ENCODE results near the gene PRMT7. TPM values are rescaled to one million over a fixed set of nuclear protein-coding genes. Genes with fewer than 3 reads are reported as not detected.
"Not testable (repeated sequence)": the region's sequence is repeated elsewhere in the genome, so short reads cannot be mapped to it uniquely, and the experiment has no call there.

Gene PRMT7
- total and polyA plus RNA-seq, 8 donors: 11.6 to 47.9 (median 17.9) TPM

DNA sequence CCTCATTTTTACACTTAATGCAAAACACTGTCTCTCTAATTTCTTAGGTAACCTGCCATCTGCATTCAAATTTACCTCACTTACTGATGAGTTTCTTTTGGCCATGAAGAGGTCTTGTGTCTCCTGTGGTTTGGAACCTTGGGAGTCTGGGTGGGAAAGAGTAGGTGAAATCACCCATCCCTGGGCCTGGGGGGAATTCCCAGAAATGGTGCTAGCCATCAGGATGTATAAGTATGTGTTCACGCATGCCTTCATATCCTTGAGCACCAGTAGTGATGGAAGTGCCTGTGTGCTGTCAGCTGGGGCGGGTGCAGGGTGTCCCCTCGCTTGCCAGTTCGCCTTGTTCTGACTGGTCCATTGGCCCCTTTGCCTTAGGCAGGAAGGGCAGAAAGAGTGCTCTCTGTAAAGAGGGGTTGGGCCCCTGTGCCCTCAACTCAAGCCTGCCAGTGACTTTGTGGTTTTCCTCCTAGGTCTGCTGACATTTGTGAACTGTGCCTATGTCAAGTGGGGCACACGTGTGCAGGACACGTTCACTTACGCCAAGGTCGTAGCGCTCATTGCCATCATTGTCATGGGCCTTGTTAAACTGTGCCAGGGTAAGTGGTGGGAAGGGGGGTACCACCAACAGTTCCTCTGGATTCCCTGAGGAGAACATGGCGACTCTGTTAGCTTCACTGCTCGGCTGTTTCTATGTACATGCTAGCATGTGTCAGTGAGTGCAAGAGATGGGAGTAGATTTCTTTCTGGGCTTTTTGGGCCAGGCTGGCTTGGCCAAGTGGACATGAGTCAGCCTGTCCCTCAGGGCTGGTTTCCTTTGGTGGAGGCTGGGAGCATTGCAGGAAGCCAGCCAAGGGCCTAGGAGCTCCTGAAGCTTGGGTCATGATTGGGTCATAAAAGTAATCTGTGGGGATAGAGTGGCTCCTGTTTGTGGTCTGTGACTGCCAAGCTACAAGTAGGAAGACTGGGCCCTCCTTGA lies 23.3 kb upstream of the PRMT7 start:
- H3K9me3 ChIP-seq: no peaks in the 10 kb centered on the region
- WGBS, 2 donors: 88 to 94% methylated on average over 11 of the region's 11 CpGs
- intact Hi-C loops (cut with DNase I): loop anchor here in 1 of 3 donors (5.0 kb wide), 1 partner anchor 50 kb away; the partner anchor contains the start of gene ESRP2
- ATAC-seq: peak in 3 of 4 donors; percentile 13 to 62 (median 61)
- TF ChIP-seq, protein P1, sequence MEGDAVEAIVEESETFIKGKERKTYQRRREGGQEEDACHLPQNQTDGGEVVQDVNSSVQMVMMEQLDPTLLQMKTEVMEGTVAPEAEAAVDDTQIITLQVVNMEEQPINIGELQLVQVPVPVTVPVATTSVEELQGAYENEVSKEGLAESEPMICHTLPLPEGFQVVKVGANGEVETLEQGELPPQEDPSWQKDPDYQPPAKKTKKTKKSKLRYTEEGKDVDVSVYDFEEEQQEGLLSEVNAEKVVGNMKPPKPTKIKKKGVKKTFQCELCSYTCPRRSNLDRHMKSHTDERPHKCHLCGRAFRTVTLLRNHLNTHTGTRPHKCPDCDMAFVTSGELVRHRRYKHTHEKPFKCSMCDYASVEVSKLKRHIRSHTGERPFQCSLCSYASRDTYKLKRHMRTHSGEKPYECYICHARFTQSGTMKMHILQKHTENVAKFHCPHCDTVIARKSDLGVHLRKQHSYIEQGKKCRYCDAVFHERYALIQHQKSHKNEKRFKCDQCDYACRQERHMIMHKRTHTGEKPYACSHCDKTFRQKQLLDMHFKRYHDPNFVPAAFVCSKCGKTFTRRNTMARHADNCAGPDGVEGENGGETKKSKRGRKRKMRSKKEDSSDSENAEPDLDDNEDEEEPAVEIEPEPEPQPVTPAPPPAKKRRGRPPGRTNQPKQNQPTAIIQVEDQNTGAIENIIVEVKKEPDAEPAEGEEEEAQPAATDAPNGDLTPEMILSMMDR (IDR thresholded peaks at IDR 0.05): no peak
- no peaks in the 10 kb centered on the region for H3K27me3 ChIP-seq
- H3K36me3 ChIP-seq: no peaks in the 10 kb centered on the region
- FAIRE-seq: no peak
- no peak overlapping the region for H3K4me3 ChIP-seq
- H3K27ac ChIP-seq: no peak overlapping the region
- no peaks in the 10 kb centered on the region for H3K4me1 ChIP-seq
- peak in 1 of 6 donors; percentile 27 for DNase-seq

DNA sequence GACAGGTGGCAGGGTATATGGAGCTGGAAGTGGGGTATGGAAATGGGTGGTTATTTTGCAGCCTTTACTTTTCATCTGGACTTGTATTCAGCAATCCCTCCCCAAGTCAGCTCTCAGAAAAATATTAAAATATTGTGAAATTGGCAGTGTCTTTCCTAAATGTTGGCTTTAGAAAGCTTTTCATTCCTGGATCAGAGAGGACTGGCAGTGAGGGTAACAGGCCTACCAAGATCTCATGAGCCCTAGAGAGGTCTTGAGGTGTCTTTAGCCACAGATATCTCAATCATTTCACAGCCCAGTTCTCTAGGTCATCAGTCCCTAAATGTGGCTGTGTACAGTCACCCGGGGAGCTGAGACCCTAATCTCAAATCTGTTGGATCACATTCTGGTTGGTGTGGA lies 22.6 kb upstream of the PRMT7 start:
- no peaks in the 10 kb centered on the region for H3K4me1 ChIP-seq
- H3K27me3 ChIP-seq: no peaks in the 10 kb centered on the region
- no peak for FAIRE-seq
- 64 to 88% methylated on average over 1 of the region's 1 CpG for WGBS, 2 donors
- ATAC-seq: no peak
- H3K9me3 ChIP-seq: no peaks in the 10 kb centered on the region
- DNase-seq: no peak
- no peak overlapping the region for H3K4me3 ChIP-seq
- no peaks in the 10 kb centered on the region for H3K36me3 ChIP-seq
- no peak overlapping the region for H3K27ac ChIP-seq
- TF ChIP-seq, protein P1 (IDR thresholded peaks at IDR 0.05): no peak
- intact Hi-C loops (cut with DNase I): loop anchor here in 1 of 3 donors (5.0 kb wide), 1 partner anchor 51 kb away; the partner anchor contains the start of gene ESRP2

DNA sequence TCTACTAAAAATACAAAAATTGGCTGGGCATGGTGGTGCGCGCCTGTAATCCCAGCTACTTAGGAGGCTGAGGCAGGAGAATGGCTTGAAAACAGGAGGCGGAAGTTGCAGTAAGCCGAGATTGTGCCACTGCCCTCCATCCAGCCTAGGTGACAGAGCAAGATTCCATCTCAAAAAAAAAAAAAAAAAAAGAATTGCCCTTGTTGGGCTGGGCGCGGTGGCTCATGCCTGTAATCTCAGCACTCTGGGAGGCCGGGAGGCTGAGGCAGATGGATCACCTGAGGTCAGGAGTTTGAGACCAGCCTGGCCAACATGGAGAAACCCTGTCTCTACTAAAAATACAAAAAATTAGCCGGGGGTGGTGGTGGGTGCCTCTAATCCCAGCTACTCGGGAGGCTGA lies 22.0 kb upstream of the PRMT7 start:
- FAIRE-seq: not testable (repeated sequence)

DNA sequence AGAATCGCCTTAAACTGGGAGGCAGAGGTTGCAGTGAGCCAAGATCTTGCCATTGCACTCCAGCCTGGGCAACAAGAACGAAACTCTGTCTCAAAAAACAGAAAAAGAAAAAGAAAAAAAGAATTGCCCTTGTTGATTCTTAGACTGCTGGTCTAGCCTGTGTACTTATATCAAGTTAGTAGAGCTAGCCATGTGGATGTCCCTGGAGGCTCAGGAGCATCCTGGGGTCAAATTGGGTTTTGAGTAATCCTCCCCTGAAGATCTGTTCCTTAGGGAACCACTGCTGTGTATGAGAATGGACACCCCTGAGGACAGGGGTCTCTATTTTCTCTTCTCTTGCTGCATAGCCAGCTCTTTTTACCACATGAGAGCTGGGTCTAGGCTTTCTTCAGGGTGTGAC lies 21.6 kb upstream of the PRMT7 start:
- no peak overlapping the region for H3K27ac ChIP-seq
- FAIRE-seq (no peak), DNase-seq (no peak), ATAC-seq (no peak)
- intact Hi-C loops (cut with DNase I): loop anchor here in 1 of 3 donors (5.0 kb wide), 1 partner anchor 52 kb away; the partner anchor contains the start of gene ESRP2
- H3K36me3 ChIP-seq: no peaks in the 10 kb centered on the region
- TF ChIP-seq, protein P1 (IDR thresholded peaks at IDR 0.05): no peak
- no peaks in the 10 kb centered on the region for H3K9me3 ChIP-seq
- H3K4me3 ChIP-seq: no peak overlapping the region
- H3K4me1 ChIP-seq: no peaks in the 10 kb centered on the region
- no peaks in the 10 kb centered on the region for H3K27me3 ChIP-seq
- WGBS, 2 donors: 85 to 93% methylated on average over 2 of the region's 2 CpGs

More for the DNA sequence above, 22.0 kb upstream of the PRMT7 start:
- not testable (repeated sequence) for H3K4me1 ChIP-seq, H3K9me3 ChIP-seq, H3K27ac ChIP-seq, H3K36me3 ChIP-seq, H3K4me3 ChIP-seq, ATAC-seq, H3K27me3 ChIP-seq, DNase-seq
- intact Hi-C loops (cut with DNase I): loop anchor here in 1 of 3 donors (5.0 kb wide), 1 partner anchor 51 kb away; the partner anchor contains the start of gene ESRP2
- WGBS, 2 donors: 83 to 95% methylated on average over 9 of the region's 9 CpGs

DNA sequence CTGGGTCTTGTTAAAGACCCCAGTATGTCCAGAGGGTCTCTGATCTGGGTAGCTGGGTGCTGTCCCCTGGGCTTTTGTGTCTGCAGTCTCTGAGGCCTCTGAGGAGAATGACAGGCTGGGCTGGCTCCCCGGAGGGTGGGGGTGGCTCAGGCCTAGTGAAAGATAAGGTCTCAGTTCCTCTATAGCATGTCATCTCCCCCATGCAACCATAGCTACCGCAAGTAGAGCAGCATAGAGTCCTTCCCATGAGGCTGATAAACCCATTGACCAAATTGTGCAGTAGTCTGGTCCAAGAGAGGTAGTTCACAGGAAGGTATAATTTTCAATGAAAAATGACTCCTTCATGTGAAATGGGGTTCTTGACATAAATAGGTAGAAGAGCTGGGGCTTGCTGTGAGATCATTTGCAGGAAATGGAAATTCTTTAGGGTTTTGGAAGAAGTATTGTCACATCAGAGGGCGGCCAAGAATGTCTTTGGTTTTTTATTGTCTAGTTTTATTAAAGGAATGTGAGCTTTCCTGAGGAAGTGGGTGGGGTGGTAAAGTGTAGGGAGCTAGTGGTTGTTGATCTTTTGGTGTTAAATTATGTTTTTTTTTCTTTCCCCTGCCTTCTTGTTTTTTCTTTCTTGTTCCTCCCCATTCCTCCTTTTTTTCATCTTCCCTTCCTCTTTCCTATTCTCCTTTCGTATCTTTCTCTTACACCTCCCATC lies 21.0 kb upstream of the PRMT7 start:
- TF ChIP-seq, protein P1 (IDR thresholded peaks at IDR 0.05): no peak
- no peaks in the 10 kb centered on the region for H3K27me3 ChIP-seq
- ATAC-seq (peak in 1 of 4 donors; percentile 34), DNase-seq (no peak), FAIRE-seq (no peak)
- no peaks in the 10 kb centered on the region for H3K36me3 ChIP-seq
- H3K9me3 ChIP-seq: no peaks in the 10 kb centered on the region
- WGBS, 2 donors: 61 to 77% methylated on average over 4 of the region's 4 CpGs
- intact Hi-C loops (cut with DNase I): loop anchor here in 1 of 3 donors (5.0 kb wide), 1 partner anchor 52 kb away; the partner anchor contains the start of gene ESRP2
- H3K4me3 ChIP-seq: no peak overlapping the region
- H3K4me1 ChIP-seq: no peaks in the 10 kb centered on the region
- H3K27ac ChIP-seq: no peak overlapping the region

All from pancreas (tissue), 10 donors.